ENCODE results near the gene CCIN. TPM values are rescaled to one million over a fixed set of nuclear protein-coding genes. Genes with fewer than 3 reads are reported as not detected.

CCIN gene
- total RNA-seq, 1 donor from 2014 or later: 1.9 TPM

GRCh38 chr9:36126016-36126730, 43.0 kb upstream of the CCIN start:
- Histone ChIP-seq H3K9me3 (ENCODE audit: insufficient read depth, low read depth, low read length) (no peaks in the 10 kb centered on the region), H3K36me3 (ENCODE audit: insufficient read depth, low read length) (peaks cover 17% of the 10 kb centered on the region), H3K9ac (ENCODE audit: low read length) (no peak overlapping the region), H3K27ac (ENCODE audit: low read depth, low read length) (no peak overlapping the region), H3K4me2 (ENCODE audit: low read length) (no peak overlapping the region), H3K4me3 (ENCODE audit: insufficient read depth, low read depth, low read length) (no peak overlapping the region), H3K27me3 (ENCODE audit: insufficient read depth, low read length) (no peaks in the 10 kb centered on the region), H2AFZ (ENCODE audit: low read depth, low read length) (no peak overlapping the region), H3K4me1 (ENCODE audit: insufficient read depth, low read length) (no peaks in the 10 kb centered on the region), H4K20me1 (ENCODE audit: insufficient read depth, low read length) (no peaks in the 10 kb centered on the region), H3K79me2 (ENCODE audit: insufficient read depth, low read length) (no peaks in the 10 kb centered on the region)
- Mint-ChIP-seq H3K4me1 (ENCODE audit: low read depth, unreplicated experiment) (no peaks in the 10 kb centered on the region), H3K36me3 (ENCODE audit: low read depth, unreplicated experiment) (peaks cover 24% of the 10 kb centered on the region), H3K4me3 (ENCODE audit: unreplicated experiment) (no peak overlapping the region), H3K9me3 (ENCODE audit: unreplicated experiment) (no peaks in the 10 kb centered on the region), H3K27ac (ENCODE audit: unreplicated experiment) (no peak overlapping the region), H3K27me3 (ENCODE audit: low read depth, unreplicated experiment) (no peaks in the 10 kb centered on the region)
- DNase-seq (ENCODE audit: low read depth) (no peak), FAIRE-seq (no peak)
- TF ChIP-seq CTCF (IDR thresholded peaks at IDR 0.05; ENCODE audit: insufficient read depth, low read depth, low read length) (no peak), EZH2 (IDR thresholded peaks at IDR 0.05; ENCODE audit: insufficient read depth, low read length) (no peak)

GRCh38 chr9:36127652-36128244, 41.4 kb upstream of the CCIN start:
- no peaks in the 10 kb centered on the region for H3K79me2 ChIP-seq (ENCODE audit: insufficient read depth, low read length)
- FAIRE-seq: no peak

More at GRCh38 chr9:36127652-36128244, 41.4 kb upstream of the CCIN start:
- Mint-ChIP-seq H3K27ac (ENCODE audit: unreplicated experiment) (no peak overlapping the region), H3K4me1 (ENCODE audit: low read depth, unreplicated experiment) (no peaks in the 10 kb centered on the region), H3K27me3 (ENCODE audit: low read depth, unreplicated experiment) (no peaks in the 10 kb centered on the region), H3K4me3 (ENCODE audit: unreplicated experiment) (no peak overlapping the region), H3K36me3 (ENCODE audit: low read depth, unreplicated experiment) (peaks cover 10% of the 10 kb centered on the region), H3K9me3 (ENCODE audit: unreplicated experiment) (peaks cover 3% of the 10 kb centered on the region)
- H3K4me3 ChIP-seq (ENCODE audit: insufficient read depth, low read depth, low read length): no peak overlapping the region
- no peak overlapping the region for H3K9ac ChIP-seq (ENCODE audit: low read length)
- no peaks in the 10 kb centered on the region for H3K4me1 ChIP-seq (ENCODE audit: insufficient read depth, low read length)
- no peaks in the 10 kb centered on the region for H3K9me3 ChIP-seq (ENCODE audit: insufficient read depth, low read depth, low read length)
- no peak overlapping the region for H3K27ac ChIP-seq (ENCODE audit: low read depth, low read length)
- no peaks in the 10 kb centered on the region for H4K20me1 ChIP-seq (ENCODE audit: insufficient read depth, low read length)
- H3K4me2 ChIP-seq (ENCODE audit: low read length): no peak overlapping the region
- no peaks in the 10 kb centered on the region for H3K27me3 ChIP-seq (ENCODE audit: insufficient read depth, low read length)
- peaks cover 8% of the 10 kb centered on the region for H3K36me3 ChIP-seq (ENCODE audit: insufficient read depth, low read length)
- H2AFZ ChIP-seq (ENCODE audit: low read depth, low read length): no peak overlapping the region
- DNase-seq (ENCODE audit: low read depth): no peak
- TF ChIP-seq CTCF (IDR thresholded peaks at IDR 0.05; ENCODE audit: insufficient read depth, low read depth, low read length) (no peak), EZH2 (IDR thresholded peaks at IDR 0.05; ENCODE audit: insufficient read depth, low read length) (no peak)

All from astrocyte (in vitro differentiated cells and primary cell).